HG02885 (cell line): Measurements from ENCODE around the gene SCD5.
A peak's percentile ranks its signal among the peaks of the same experiment; 100 is the strongest.

Source experiments
- ATAC-seq: cut with Tn5 transposase; IDR thresholded peaks from one replicate; pipeline ENCODE4 v1.9.1; 2021; ENCODE audit warnings: mild to moderate bottlenecking; ENCODE audit not compliant: unreplicated experiment, poor library complexity

The SCD5 gene

DNA sequence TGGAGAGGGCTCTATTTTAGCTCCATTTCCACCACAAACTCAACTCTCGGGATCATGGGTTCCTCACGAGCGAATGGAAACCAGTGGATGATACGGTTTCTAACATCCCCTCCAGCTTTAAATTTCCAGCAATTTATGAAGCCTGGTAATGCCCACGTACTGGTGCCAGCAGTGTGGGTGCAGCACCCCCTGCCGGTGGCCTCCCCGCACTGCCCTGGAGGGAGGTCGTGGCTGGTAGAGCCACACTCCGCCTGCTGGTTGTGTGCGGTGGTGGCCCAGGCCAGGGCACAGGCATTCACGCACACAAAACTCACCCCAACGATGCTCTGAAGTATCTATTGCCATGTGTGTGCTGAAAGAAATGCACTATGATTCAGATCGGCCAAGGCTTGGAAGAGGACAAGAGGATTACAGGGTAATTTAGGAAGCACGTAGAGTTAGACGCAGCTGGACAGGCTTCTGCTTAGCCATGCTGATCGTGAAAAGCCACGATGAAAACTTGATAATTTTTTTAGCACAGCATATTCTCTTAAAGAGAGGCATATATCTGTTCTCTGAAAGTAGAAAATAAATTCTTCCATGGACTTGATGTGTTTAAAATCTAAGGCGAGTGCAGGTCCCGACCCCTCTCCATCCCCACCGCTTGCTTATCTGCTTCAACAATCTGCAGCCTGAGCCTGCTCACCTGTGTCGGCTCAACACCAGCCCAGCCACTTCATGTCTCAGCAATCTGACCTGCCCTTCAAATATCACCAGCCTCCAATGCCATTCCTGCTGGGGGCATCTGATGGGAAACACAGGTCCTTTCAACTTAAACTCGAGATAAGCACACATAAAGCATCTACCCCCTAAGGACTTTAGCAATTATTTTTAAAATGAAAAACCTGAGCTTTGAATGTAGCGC is 59.1 kb downstream of the SCD5 start:
- peak; percentile 100 for ATAC-seq

DNA sequence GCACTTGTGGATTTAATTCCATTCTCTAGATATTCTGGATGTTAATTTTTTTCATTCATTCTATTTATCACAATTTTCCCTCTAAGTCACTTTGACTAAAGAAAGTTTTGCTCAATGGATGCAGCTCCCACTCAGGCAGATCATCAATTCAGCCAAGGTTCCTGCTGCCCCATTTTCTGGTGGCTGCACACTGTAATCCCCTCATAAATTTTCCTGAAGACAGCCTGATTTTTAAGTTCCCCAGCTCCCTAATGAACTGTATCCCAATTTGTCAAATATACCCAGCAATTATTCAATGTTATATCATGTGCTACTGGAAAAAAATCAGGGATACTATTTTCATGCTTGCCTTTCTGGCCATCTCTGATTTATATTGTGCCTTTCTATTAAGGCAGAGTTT is 61.2 kb downstream of the SCD5 start:
- no peak for ATAC-seq

- no peak for ATAC-seq
These were observed 65.0 kb downstream of the SCD5 start for GRCh38 chr4:82733636-82734035.

GRCh38 chr4:82728301-82728700 is 70.3 kb downstream of the SCD5 start:
- ATAC-seq: no peak

DNA sequence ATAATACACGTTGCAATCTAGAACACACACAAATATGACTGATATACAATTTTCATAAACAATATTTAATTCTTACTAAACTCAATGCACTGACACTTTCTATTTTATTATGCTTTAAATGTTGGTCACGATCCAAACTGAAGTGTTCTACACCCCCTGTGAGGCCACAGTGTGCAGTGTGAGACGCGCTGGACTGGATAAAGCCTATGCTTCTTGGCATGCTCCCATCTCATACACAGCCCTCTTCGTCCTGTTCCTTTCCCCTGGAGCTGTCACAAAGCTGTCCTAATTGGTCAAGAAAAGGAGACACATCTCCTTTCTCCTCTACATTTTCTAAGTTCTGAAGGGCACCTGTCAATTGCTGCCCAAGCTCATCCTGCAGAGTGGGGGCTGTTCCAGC is 72.0 kb downstream of the SCD5 start:
- ATAC-seq: no peak

GRCh38 chr4:82721819-82722423 is 76.7 kb downstream of the SCD5 start:
- ATAC-seq: peak; percentile 84

- ATAC-seq: no peak
These were observed 80.2 kb downstream of the SCD5 start for GRCh38 chr4:82718162-82718940.

DNA sequence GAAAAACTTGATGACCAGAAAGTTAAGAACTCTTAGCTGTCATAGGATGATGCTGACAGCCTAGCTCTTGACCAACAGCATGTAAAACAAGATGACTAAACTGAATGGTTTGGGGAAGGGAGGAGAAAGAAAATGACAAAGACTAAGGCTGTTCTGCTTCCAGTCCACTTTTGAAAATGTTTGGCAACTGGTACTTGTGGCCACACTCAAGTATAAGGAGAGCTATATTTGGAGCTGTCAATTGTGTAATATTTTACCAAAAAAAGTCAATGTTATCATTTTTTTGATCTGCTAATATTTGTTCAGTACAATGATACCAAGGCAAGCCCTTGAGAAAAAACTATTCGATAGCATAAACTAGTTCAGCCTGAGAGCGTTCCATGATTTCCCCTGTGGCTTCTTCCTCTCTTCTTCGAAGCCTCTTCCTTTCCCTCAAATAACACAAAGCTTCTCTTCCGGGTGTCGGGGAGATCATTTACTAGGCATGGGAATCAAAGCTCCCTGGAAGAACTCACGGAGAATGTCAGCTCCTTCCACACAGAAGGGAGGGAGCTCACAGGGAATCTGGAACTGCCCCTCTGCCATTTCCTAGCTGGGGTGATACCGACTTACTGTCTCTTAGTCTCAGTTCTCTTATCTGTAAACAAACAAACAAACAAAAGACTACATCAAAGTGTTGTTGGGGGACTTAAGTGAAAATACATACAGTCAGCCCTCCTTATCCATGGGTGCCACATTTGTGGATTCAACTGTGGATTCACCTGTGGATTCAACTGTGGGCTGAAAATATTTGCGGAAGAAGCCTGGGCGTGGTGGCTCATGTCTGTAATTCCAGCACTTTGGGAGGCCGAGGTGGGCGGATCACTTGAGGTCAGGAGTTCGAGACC is 82.6 kb downstream of the SCD5 start:
- no peak for ATAC-seq

- ATAC-seq: no peak
These were observed 84.7 kb downstream of the SCD5 start for GRCh38 chr4:82713856-82714255.

DNA sequence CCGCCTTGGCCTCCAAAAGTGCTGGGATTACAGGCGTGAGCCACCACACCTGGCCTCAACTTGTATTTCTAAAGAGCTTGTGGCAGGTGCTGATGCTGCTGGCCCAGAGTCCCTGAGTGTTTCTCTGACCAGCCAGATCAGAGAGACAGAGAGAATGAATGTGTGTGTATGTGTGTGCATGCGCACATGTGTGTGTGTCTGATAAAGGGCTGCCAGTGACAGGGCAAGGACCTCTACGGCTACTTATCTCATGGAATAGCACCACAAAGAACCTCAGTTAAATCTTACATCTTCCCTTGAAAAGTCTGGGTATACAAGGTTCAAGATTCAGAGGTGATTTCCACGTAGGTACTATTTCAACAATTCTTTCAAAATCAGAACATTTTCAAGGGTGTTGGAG is 86.0 kb downstream of the SCD5 start:
- no peak for ATAC-seq

DNA sequence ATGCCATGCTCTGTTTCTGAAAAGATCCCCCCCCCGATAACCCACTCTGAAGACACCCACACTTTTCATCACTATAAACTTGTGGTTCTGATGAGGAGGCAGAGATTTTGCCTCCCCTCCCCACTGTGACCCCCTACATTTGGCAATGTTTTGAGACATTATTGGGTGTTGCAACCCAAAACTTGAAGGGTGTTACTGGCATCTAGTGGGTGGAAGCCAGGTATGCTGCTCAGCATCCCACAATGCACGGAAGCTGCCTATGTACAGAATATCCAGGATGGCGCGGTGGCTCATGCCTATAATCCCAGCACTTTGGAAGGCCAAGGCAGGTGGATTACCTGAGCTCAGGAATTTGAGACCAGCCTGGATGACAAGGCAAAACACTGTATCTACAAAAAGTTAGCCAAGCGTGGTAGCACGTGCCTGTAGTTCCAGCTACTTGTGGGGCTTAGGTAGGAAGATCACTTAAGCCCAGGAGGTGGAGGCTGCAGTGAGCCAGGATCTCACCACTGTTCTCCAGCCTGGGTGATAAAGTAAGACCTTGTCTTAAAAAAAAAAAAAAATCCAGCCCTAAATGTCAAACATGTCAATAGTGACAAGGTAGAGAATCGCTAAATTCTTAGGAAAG is 87.3 kb downstream of the SCD5 start:
- ATAC-seq: no peak

DNA sequence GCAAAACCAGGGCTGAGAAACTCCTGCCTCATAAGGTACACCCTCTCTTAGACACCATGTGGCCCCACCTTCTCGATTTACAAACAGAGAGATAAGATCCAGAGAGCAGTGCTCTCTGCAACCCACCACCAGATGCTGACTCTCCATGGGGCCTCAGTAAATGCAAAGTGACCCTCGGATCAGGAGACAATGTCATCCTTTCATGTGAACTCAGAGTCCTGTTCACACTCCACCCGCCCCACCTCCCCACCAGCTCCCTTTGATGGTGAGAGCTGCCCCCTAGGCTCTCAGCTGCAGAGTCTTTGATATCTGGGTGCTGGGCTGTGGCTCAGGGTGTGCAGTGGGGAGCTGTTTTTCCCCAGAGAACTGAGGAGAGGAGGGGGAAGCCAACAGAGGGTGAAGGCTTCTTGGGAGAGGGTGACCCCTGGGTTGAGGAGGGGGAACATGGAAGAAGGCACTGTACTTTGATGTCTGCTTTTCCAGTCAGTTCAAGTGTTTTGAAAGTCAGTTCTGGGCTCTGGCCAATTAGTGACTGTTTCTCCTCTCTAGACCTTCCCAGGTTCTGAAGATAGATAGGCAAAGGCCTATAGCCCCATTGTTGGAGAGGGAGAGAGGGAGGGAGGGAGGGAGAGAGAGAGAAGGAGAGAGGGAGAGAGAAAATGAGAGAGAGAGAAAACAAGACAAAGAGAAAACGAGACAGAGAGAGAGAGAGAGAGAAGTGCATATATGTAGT is 88.2 kb downstream of the SCD5 start:
- ATAC-seq: no peak

- no peak for ATAC-seq
These were observed 89.6 kb downstream of the SCD5 start for GRCh38 chr4:82708982-82709381.

- ATAC-seq: no peak
These were observed 92.1 kb downstream of the SCD5 start for GRCh38 chr4:82706349-82707000.

- ATAC-seq: no peak
These were observed 92.7 kb downstream of the SCD5 start for GRCh38 chr4:82705928-82706300.

DNA sequence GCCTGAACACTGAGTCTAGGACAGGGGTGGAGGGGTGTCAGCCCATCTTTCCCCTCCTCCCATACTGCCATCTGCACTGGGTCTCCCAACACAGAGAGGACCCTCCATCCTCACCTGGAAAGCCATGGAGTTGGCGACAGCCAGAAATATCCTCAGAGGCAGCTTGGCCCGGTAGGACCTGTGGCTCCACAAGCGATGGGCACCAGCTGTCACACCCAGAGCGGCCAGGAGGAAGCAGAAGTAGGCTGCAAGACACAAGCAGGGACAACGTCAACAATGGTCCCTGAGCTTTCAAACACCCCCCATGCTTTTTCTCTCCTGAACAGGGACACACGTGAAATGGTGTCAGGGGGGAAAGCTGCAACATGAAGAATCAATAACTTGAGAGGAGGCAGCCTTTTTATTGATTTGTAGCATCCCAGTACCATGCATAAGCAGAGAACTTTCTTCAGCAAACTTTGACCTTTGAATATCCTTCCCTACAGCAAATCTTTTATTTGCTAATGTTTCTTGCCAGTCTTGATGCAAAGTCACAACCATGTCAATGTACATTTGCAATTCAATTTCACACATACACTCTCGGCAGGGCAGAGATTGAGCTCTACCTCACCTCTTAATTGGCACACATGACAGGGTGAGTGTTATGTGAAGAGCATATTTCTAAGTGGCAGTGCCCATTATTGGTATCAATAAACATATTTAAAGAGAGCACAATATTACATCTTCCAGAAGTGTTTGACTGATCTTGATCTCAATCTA is 93.2 kb downstream of the SCD5 start:
- no peak for ATAC-seq

DNA sequence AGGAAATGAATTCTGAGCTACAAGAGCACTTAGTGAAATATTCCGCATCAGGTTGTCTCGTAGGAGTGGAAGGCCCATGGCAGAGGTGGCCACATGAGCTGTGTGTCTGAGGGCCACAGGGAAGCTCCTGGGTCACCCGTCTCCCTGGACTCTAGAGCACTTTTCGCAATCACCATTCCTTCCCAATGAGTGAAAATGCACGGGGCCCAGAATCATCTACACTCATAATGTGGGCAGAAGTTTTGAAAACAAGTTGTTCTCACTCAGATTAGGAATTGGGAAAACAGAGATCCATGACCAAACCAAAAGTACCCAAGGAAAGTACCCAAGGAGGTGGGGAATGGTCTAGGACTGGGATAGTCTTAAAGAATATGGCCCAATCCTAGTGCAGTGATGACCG is 94.4 kb downstream of the SCD5 start:
- ATAC-seq: no peak

DNA sequence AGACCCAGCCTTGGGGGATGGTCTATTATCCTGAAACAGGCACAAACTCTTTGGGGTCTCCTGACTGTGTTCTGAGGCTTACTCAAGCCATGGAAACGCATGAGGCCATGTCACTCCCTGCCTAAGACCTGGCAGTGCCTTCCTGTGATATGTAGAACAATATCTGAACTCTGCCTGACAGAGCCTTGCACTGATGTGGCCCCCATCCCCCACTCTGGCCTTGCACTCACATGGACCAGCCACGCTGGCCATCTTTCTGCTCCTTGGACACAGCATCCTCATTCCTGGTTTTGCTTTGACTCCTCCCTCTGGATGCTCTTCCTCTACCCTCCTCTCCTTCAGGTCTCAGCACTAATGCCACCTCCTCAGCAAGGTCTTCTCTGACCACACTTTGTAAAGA is 100.2 kb downstream of the SCD5 start:
- no peak for ATAC-seq
